Astrocyte (in vitro differentiated cells and primary cell): ENCODE results near the gene PPY. TPM values are rescaled to one million over a fixed set of nuclear protein-coding genes. Genes with fewer than 3 reads are reported as not detected.

ENCODE experiments used
- DNase-seq: peaks from one replicate; pipeline ENCODE4 v3.0.0-alpha.2; 2010; ENCODE audit warnings: low read depth
- FAIRE-seq: peaks from 2 replicates; lab custom pipeline; 2011; peaks lifted over from hg19 to GRCh38; lab: Jason Lieb, UNC
- H2AFZ ChIP-seq: 2 replicates; pipeline ENCODE4 v1.6.0; 2012; ENCODE audit warnings: low read depth, low read length, inconsistent platforms
- H3K27ac ChIP-seq: 2 replicates; pipeline ENCODE4 v1.5.1; 2011; ENCODE audit warnings: low read depth, low read length, inconsistent platforms
- H3K27me3 ChIP-seq: 2 replicates; pipeline ENCODE4 v1.6.0; 2011; ENCODE audit warnings: low read length, inconsistent platforms; ENCODE audit not compliant: insufficient read depth
- H3K36me3 ChIP-seq: 2 replicates; pipeline ENCODE4 v1.5.1; 2011; ENCODE audit warnings: low read length, inconsistent platforms; ENCODE audit not compliant: insufficient read depth
- H3K4me1 ChIP-seq: 2 replicates; pipeline ENCODE4 v1.5.1; 2011; ENCODE audit warnings: low read length, inconsistent platforms; ENCODE audit not compliant: insufficient read depth
- H3K4me2 ChIP-seq: 2 replicates; pipeline ENCODE4 v1.6.0; 2012; ENCODE audit warnings: low read length, inconsistent platforms
- H3K4me3 ChIP-seq: 2 replicates; pipeline ENCODE4 v1.5.1; 2011; ENCODE audit warnings: low read depth, mild to moderate bottlenecking, low read length, inconsistent platforms; ENCODE audit not compliant: insufficient read depth
- H3K79me2 ChIP-seq: 2 replicates; pipeline ENCODE4 v1.6.0; 2012; ENCODE audit warnings: mild to moderate bottlenecking, low read length, inconsistent platforms; ENCODE audit not compliant: insufficient read depth
- H3K9ac ChIP-seq: 2 replicates; pipeline ENCODE4 v1.6.0; 2012; ENCODE audit warnings: mild to moderate bottlenecking, low read length, inconsistent platforms
- H3K9me3 ChIP-seq: 2 replicates; pipeline ENCODE4 v1.5.1; 2012; ENCODE audit warnings: low read depth, mild to moderate bottlenecking, low read length, inconsistent platforms; ENCODE audit not compliant: insufficient read depth
- H4K20me1 ChIP-seq: 2 replicates; pipeline ENCODE4 v1.6.0; 2012; ENCODE audit warnings: low read length, inconsistent platforms; ENCODE audit not compliant: insufficient read depth
- H3K27ac Mint-ChIP-seq: one replicate; pipeline ENCODE4 v1.8.0; 2021; ENCODE audit warnings: mild to moderate bottlenecking, mixed read lengths; ENCODE audit not compliant: unreplicated experiment
- H3K27me3 Mint-ChIP-seq: one replicate; pipeline ENCODE4 v1.8.0; 2021; ENCODE audit warnings: low read depth, mixed read lengths; ENCODE audit not compliant: unreplicated experiment
- H3K36me3 Mint-ChIP-seq: one replicate; pipeline ENCODE4 v1.8.0; 2021; ENCODE audit warnings: low read depth, mixed read lengths; ENCODE audit not compliant: unreplicated experiment
- H3K4me1 Mint-ChIP-seq: one replicate; pipeline ENCODE4 v1.8.0; 2021; ENCODE audit warnings: low read depth, mixed read lengths; ENCODE audit not compliant: unreplicated experiment
- H3K4me3 Mint-ChIP-seq: one replicate; pipeline ENCODE4 v1.8.0; 2021; ENCODE audit warnings: mild to moderate bottlenecking, moderate library complexity, mixed read lengths; ENCODE audit not compliant: unreplicated experiment
- H3K9me3 Mint-ChIP-seq: one replicate; pipeline ENCODE4 v1.8.0; 2021; ENCODE audit warnings: mild to moderate bottlenecking, mixed read lengths; ENCODE audit not compliant: unreplicated experiment
- CTCF ChIP-seq: IDR thresholded peaks from 2 replicates; pipeline ENCODE4 v1.5.1; 2011; ENCODE audit warnings: low read depth, mild to moderate bottlenecking, inconsistent platforms, low read length, moderate library complexity; ENCODE audit not compliant: insufficient read depth
- EZH2 ChIP-seq: IDR thresholded peaks from 2 replicates; pipeline ENCODE4 v1.6.1; 2012; ENCODE audit warnings: mild to moderate bottlenecking, low read length, inconsistent platforms; ENCODE audit not compliant: insufficient read depth
- total RNA-seq: library from RNA; stranded (reverse); gene quantifications from 2 replicates; pipeline ENCODE4 v1.2.1, GENCODE V29; 2021

The PPY gene
- total RNA-seq, 1 donor from 2014 or later = not detected

- Histone ChIP-seq H3K27ac (no peak overlapping the region), H3K36me3 (no peaks in the 10 kb centered on the region), H2AFZ (peak overlapping the region; percentile 75), H3K4me3 (no peak overlapping the region), H3K9me3 (no peaks in the 10 kb centered on the region), H3K79me2 (no peaks in the 10 kb centered on the region), H3K4me2 (peak overlapping the region; percentile 55), H4K20me1 (no peaks in the 10 kb centered on the region), H3K27me3 (peaks cover 21% of the 10 kb centered on the region), H3K9ac (no peak overlapping the region), H3K4me1 (no peaks in the 10 kb centered on the region)
- no peak for DNase-seq
- Mint-ChIP-seq H3K27me3 (peaks cover 51% of the 10 kb centered on the region), H3K4me3 (no peak overlapping the region), H3K36me3 (no peaks in the 10 kb centered on the region), H3K27ac (no peak overlapping the region), H3K9me3 (peaks cover 2% of the 10 kb centered on the region), H3K4me1 (no peaks in the 10 kb centered on the region)
- no peak for FAIRE-seq
- no peak for TF ChIP-seq CTCF
- TF ChIP-seq EZH2 = no peak
These were observed 24.3 kb downstream of the PPY start for GRCh38 chr17:43918026-43918389.

GRCh38 chr17:43917348-43918025 lies 24.8 kb downstream of the PPY start:
- no peak for FAIRE-seq
- peak overlapping the region; percentile 5 for H3K4me3 ChIP-seq

More at GRCh38 chr17:43917348-43918025, 24.8 kb downstream of the PPY start:
- Histone ChIP-seq H3K4me1 (no peaks in the 10 kb centered on the region), H3K79me2 (no peaks in the 10 kb centered on the region), H3K4me2 (peak overlapping the region; percentile 55), H3K9me3 (no peaks in the 10 kb centered on the region), H3K36me3 (no peaks in the 10 kb centered on the region), H3K27ac (no peak overlapping the region), H2AFZ (peak overlapping the region; percentile 75), H3K9ac (no peak overlapping the region), H4K20me1 (no peaks in the 10 kb centered on the region), H3K27me3 (peaks cover 22% of the 10 kb centered on the region)
- no peaks in the 10 kb centered on the region for H3K4me1 Mint-ChIP-seq
- no peaks in the 10 kb centered on the region for H3K36me3 Mint-ChIP-seq
- H3K9me3 Mint-ChIP-seq = peaks cover 2% of the 10 kb centered on the region
- no peak for DNase-seq
- peaks cover 49% of the 10 kb centered on the region for H3K27me3 Mint-ChIP-seq
- H3K4me3 Mint-ChIP-seq = no peak overlapping the region
- no peak overlapping the region for H3K27ac Mint-ChIP-seq
- TF ChIP-seq EZH2 (no peak), CTCF (peak; percentile 21)
